KOPT-K1 (cell line): ENCODE measurements around the gene ASTN2.

Experiments
- H3K27ac ChIP-seq: fragments of 200-600 bp; sonication (generic); 2 replicates; pipeline ENCODE4 v1.5.1; 2016; ENCODE audit warnings: antibody characterized with exemption, mild to moderate bottlenecking, low read depth, low read length; ENCODE audit not compliant: poor library complexity, severe bottlenecking
- H3K36me3 ChIP-seq: fragments of 200-600 bp; sonication (generic); 2 replicates; pipeline ENCODE4 v1.5.1; 2017; ENCODE audit warnings: antibody characterized with exemption, mild to moderate bottlenecking, low read length, moderate library complexity; ENCODE audit not compliant: insufficient read depth
- H3K9me3 ChIP-seq: fragments of 200-600 bp; sonication (generic); 2 replicates; pipeline ENCODE4 v1.5.1; 2017; ENCODE audit warnings: antibody characterized with exemption, low read length, mild to moderate bottlenecking; ENCODE audit not compliant: insufficient read depth, poor library complexity, severe bottlenecking

The ASTN2 gene

DNA sequence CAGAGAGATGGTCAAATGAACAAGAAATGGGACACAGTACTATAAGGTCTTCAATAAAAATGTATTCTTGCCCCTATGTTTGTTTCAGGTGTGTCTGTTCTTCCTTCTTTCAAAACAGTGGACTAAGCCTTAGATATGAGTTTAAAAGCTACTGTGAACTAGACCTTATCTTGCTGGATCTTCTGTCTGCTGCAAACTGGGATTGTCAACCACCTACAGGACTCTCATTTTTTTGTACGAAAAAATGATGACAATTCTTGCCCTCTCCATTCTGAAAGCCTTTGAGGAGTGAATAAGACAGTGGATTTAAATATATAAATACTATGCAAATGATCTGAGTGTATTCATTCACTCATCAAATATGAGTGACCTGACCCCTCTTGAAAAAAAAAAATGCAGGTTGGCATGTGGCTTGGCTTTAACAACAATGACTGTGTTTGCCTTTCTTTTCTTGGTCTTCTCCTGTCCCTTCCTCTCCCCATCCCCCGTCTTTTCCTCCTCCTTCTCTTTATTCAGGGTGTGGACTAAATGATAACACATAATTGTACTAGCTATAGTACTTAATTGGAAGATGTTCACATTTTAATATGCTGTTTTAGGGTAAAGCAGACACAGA is 963.2 kb downstream of the ASTN2 start:
- Histone ChIP-seq H3K27ac (no peak overlapping the region), H3K9me3 (peaks cover 5% of the 10 kb centered on the region), H3K36me3 (no peaks in the 10 kb centered on the region)

DNA sequence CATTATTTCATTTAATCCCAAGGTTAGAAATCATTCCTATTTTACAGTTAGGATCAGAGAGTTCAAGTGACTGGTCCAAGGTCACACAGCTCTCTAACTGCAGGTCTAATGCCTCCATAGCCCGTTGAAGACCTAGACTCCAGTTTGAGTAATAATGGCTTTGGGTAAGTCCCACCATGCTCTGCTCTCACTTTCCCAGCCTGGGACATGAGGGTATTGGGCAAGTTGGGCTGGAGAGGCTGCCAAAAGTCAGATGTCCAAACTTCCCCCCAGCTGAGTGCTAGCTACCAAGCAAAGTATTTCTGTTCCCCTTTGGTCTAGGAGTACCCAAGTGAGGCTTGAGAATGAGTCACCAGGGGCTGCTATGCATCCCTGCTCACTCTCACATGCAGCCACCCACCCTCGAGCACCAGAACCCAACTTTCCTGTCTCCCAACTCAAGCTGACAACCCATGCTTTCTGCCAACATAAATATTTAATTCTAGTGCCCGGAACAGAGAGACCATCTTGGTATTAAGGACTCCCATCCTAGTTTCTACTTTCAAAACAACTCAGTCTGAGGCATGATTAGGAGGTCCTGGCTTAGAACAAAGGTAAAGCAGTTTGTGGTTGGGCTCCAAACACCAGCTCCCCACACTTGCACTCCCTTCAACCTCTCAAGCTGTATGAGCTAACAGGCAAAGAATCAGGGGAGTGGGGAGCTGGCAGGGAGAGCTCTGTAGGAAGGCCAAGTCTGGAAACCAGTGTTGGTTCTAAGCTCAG is 964.3 kb downstream of the ASTN2 start:
- H3K9me3 ChIP-seq, result no peaks in the 10 kb centered on the region
- no peaks in the 10 kb centered on the region for H3K36me3 ChIP-seq
- H3K27ac ChIP-seq, result no peak overlapping the region

DNA sequence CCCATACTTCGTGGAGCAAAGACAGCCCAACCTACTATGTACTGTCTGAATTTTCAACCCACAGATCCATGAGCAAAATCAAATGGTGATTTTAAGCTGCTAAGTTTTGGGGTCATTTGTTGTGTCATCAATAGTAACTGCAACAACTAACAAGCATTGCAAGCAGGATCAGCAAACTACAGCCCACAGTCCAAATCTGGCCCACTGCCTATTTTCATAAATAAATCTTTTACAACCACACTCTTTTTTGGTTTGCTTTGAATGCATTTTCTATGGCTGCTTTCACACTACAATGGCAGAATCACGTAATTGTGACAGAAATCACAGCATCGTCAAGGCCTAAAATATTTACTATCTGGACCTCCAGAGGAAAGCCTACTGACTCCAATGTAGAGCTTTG is 964.9 kb downstream of the ASTN2 start:
- Histone ChIP-seq H3K36me3 (no peaks in the 10 kb centered on the region), H3K27ac (no peak overlapping the region), H3K9me3 (no peaks in the 10 kb centered on the region)

DNA sequence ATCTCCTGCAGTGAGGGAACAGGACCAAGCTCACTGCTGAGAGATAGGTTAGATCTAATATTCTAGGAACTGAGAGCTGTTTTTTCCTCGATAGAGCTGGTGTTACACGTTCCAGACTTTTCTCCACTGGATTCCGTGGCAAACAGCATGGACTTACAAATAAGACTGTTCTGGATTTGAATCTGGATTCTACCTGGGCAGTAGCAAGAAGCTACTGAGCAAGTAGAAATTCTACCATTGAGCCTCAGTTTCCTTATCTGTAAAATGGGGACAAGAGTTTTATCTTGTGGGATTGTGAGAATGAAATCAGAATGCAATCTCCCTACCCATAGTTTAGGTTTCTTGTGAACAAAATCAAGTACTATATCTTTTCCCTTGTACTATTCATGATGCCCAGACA is 966.4 kb downstream of the ASTN2 start:
- Histone ChIP-seq H3K27ac (no peak overlapping the region), H3K9me3 (no peaks in the 10 kb centered on the region), H3K36me3 (no peaks in the 10 kb centered on the region)

DNA sequence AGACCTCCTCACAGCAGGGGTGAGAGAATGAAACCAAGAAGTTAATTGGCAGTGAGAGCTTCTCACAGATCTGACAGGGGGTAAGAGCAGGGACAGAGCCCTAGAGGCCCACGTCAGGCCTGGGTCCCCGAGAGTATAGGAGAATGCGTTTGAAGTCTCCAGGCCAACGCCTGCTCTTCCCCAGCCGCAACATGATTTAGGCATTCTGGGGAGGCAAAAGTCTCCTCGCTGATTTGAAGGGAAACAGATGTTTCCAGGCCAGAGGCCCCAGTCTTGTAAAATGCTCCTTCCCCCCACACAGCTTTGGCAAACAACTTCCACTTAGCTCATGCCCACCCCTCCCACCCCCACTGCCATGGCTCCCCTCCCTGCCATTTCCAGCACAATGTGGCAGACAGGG is 966.9 kb downstream of the ASTN2 start:
- H3K27ac ChIP-seq, result no peak overlapping the region
- no peaks in the 10 kb centered on the region for H3K9me3 ChIP-seq
- no peaks in the 10 kb centered on the region for H3K36me3 ChIP-seq

DNA sequence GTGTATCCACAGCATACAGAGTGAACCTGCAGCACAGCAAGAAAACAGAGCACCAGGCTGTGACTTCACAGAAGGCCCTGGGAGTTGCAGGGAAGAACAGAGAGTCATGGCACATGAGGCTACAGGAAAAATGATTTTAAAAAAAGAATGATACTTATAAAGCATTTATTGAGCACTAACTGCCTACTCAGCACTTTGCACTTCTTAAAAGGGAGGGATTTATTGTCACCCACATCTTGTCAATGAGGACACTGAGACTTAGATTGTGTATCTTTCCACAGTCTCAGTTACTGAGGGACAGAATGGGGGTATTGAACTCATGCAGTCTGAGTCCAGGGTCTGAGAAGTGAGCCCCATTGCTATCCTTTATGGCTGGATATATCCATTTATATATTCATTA is 972.3 kb downstream of the ASTN2 start:
- Histone ChIP-seq H3K27ac (no peak overlapping the region), H3K9me3 (no peaks in the 10 kb centered on the region), H3K36me3 (no peaks in the 10 kb centered on the region)

DNA sequence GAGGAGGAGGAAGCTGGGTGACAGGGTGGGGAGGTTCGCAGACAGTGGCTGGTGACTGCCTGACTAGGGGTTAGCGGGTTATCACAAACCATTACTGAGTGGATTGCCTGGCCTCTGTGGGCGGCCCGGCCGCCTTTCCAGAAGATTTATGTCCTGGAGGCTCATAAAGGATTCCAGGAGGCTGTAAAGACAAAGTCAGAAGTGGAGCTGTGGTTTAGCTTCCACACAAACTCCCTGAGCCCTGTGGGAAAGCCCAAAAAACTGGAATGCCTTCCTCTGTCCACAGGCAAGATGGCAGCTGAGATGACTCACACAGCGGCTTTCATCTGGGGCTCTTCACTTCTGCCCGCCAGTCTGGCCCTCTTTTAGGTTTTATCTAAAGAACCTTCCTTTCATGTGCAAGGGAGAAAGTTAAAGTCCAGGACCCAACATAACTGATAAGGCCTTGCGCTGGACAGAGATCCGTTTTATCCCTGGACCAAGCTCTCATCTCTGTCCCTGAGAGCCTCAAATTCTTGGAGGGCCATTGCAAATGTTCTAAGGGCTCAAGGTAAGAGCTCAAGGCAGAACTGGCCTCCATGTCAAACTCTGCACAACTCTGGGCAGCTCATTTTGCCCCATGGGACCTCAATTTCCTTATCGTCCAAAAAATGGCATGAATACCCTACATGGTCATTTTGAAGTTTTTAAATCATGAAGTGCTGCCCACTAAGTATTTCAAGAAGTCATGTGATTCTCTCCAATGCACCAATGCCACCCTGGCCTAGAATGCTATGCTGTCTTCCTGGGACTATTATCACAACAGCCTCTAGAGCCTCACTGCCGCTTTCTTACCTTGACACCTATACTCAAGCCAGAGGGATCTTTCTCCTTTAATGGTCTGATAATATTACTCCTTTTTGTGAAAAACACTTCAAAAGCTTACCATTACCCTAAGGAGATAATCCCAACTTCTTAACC is 977.2 kb downstream of the ASTN2 start:
- Histone ChIP-seq H3K27ac (no peak overlapping the region), H3K36me3 (no peaks in the 10 kb centered on the region), H3K9me3 (no peaks in the 10 kb centered on the region)

DNA sequence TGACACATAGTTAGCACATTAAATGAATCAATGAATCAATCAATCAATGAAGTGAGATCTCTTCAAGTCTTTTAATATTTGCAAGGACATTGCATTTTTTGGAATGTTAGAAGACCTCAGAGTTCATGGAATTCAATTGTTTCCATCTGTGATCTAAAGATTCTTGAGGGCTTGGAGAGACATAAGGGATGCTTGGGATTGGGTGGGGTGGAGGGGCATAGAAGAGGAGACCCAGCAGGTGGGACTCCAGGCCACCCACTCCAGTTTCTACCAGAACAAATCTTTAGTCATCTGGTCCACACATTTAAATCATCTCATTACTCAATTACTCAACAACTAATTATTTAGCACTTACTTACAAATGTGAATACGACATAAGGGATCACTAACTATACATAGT is 978.7 kb downstream of the ASTN2 start:
- no peaks in the 10 kb centered on the region for H3K9me3 ChIP-seq
- no peaks in the 10 kb centered on the region for H3K36me3 ChIP-seq
- no peak overlapping the region for H3K27ac ChIP-seq

DNA sequence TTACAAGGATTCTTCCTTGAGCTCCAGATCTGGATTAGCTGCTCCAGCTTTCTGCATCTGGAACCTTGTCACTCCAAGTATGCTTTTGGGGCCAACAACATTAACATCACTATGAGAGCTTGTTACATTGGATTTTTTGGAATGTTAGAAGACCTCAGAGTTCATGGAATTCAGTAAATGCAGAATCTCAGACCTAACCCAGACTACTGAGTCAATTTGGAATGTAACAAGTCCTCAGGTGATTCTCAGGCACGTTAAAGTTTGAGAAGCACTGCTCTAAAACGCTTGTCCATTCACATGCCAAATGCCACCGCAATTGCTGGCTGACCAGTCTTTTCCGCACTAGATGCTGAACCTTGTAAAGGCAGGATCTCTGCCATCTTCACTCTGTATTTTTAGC is 979.2 kb downstream of the ASTN2 start:
- H3K36me3 ChIP-seq, result no peaks in the 10 kb centered on the region
- H3K9me3 ChIP-seq, result no peaks in the 10 kb centered on the region
- H3K27ac ChIP-seq, result no peak overlapping the region

DNA sequence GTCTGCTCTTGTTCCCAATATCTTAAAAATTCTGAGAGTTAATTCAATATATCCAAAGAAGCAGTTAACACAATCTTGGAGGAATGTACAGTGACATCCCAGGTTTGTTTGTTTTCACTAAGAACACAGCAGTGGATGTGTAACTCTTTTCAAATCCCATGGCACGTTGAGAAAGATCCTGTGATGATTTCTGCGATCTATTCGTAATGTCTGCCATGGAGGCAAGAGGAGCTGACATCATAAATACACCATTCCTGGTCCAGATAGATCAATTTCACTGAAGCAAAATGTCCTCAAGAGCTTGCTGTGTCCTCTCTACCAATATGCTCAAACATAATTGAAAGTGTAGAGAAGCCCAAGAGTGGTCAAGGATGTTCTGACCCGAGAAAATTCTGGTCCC is 980.5 kb downstream of the ASTN2 start:
- Histone ChIP-seq H3K27ac (no peak overlapping the region), H3K36me3 (no peaks in the 10 kb centered on the region), H3K9me3 (no peaks in the 10 kb centered on the region)

DNA sequence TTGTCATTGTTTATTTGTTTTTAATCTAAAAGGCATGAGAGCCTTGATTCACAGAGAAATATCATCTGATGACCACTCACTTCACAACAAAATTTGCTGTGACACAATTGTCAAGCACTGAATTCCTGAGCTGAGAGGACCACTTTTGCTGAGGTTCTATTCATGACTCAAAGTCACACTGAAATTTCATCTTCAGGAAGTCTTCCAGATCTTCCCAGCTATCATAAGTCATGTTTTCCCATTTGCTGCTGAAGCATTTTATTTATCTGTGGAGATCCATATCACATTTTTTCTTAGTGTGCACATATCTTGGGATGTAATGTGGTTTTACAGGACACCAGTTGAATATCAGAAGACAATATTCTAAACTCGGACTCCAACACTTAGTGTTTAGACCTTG is 982.8 kb downstream of the ASTN2 start:
- no peak overlapping the region for H3K27ac ChIP-seq
- H3K36me3 ChIP-seq, result no peaks in the 10 kb centered on the region
- no peaks in the 10 kb centered on the region for H3K9me3 ChIP-seq

DNA sequence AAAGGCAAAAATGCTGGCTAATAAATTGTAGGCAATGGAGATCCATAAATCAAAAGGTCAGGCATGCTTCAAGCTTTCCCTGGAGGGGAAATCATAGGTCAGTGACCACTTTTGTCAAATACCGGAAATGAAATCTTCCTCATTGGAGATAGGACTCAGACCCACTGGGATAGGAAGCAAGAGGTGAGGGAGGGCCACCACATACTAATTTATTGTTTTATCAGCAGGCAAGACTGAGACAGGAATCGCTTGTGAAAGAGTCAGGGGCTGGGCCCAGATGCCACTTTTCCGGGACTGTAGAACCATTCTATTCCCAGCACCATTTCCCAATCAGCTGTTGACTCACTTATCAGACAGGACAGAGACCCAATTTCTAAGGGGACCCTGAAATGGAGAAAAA is 984.0 kb downstream of the ASTN2 start:
- Histone ChIP-seq H3K27ac (no peak overlapping the region), H3K9me3 (no peaks in the 10 kb centered on the region), H3K36me3 (no peaks in the 10 kb centered on the region)

DNA sequence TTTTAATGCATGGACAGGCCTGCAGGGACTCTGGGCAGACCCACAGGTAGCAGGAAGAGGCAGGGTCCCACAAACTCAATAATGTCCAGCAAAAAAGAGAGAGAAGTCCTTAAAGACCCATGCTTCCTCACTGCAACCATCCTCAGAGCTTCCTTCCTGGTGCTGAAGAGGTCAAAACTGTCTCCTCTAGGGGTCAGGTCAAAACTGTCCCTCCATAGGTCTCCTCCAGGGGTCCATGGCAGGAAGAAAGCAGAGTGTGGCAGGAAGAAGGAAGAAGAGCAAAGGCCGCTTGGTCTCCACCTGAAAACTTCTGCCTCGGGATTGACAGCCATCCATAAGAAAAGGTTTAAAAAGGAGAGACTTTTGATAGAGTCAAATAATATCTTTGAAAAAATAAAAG is 989.6 kb downstream of the ASTN2 start:
- H3K27ac ChIP-seq, result no peak overlapping the region
- no peaks in the 10 kb centered on the region for H3K36me3 ChIP-seq
- H3K9me3 ChIP-seq, result no peaks in the 10 kb centered on the region

DNA sequence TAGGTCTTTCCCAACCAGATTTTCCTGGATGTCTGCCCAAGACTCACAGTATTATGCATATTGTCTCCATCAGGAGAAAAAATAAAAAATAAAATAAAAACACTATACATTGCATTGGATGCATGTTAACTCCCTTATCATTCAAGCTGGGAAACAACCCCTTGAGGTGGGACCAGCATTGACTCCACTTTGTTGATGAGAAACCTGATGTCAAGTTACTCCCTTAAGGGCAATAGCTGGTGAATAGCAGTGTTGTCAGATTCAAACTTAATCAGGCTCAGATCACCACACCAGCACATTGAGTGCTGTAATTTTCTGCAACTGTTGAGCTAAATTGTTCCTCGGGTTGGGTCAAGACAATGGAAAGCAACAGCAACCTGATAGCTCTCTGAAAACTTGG is 991.7 kb downstream of the ASTN2 start:
- Histone ChIP-seq H3K27ac (no peak overlapping the region), H3K36me3 (no peaks in the 10 kb centered on the region), H3K9me3 (no peaks in the 10 kb centered on the region)
